Neural progenitor cell (in vitro differentiated cells): Measurements from ENCODE around the gene MAPK7. TPM values are rescaled to one million over a fixed set of nuclear protein-coding genes. Genes with fewer than 3 reads are reported as not detected.
A peak's percentile ranks its signal among the peaks of the same experiment; 100 is the strongest.

Experiments
- DNase-seq: peaks from one replicate; pipeline ENCODE4 v3.0.0-alpha.2; 2016; ENCODE audit warnings: low spot score
- H2AFZ ChIP-seq: fragments of 200-600 bp; sonication (generic); replicated peaks from 2 replicates; pipeline ENCODE4 v1.6.1; 2016; ENCODE audit warnings: antibody characterized with exemption
- H3F3A ChIP-seq: fragments of 200-600 bp; sonication (generic); 2 replicates; pipeline ENCODE4 v1.6.1; 2016; ENCODE audit warnings: antibody characterized with exemption, low read depth
- H3K27ac ChIP-seq: fragments of 200-600 bp; sonication (generic); 2 replicates; pipeline ENCODE4 v1.5.1; 2016; ENCODE audit warnings: mild to moderate bottlenecking
- H3K27me3 ChIP-seq: fragments of 200-600 bp; sonication (generic); 2 replicates; pipeline ENCODE4 v1.6.1; 2016; ENCODE audit warnings: mild to moderate bottlenecking, moderate library complexity
- H3K36me3 ChIP-seq: fragments of 200-600 bp; sonication (generic); 2 replicates; pipeline ENCODE4 v1.5.1; 2016
- H3K4me1 ChIP-seq: fragments of 200-600 bp; sonication (generic); 2 replicates; pipeline ENCODE4 v1.6.1; 2016; ENCODE audit warnings: mixed run types
- H3K4me2 ChIP-seq: fragments of 200-600 bp; sonication (generic); 2 replicates; pipeline ENCODE4 v1.6.1; 2016
- H3K4me3 ChIP-seq: fragments of 200-600 bp; sonication (generic); 2 replicates; pipeline ENCODE4 v1.5.1; 2016
- H3K79me2 ChIP-seq: fragments of 200-600 bp; sonication (generic); 2 replicates; pipeline ENCODE4 v1.6.1; 2016; ENCODE audit warnings: low read depth
- H3K9ac ChIP-seq: fragments of 200-600 bp; sonication (generic); 2 replicates; pipeline ENCODE4 v1.6.1; 2016
- H3K9me3 ChIP-seq: fragments of 200-600 bp; sonication (generic); 2 replicates; pipeline ENCODE4 v1.5.1; 2016; ENCODE audit warnings: low read depth
- H4K20me1 ChIP-seq: fragments of 200-600 bp; sonication (generic); 2 replicates; pipeline ENCODE4 v1.6.1; 2016; ENCODE audit warnings: low read depth
- H3K27ac Mint-ChIP-seq: 3 replicates; pipeline ENCODE4 v1.8.0; 2021; ENCODE audit warnings: mixed read lengths
- H3K27me3 Mint-ChIP-seq: 2 replicates; pipeline ENCODE4 v1.8.0; 2022; ENCODE audit warnings: low read depth, mild to moderate bottlenecking, inconsistent platforms, moderate library complexity, mixed read lengths; ENCODE audit not compliant: insufficient read depth
- H3K36me3 Mint-ChIP-seq: 3 replicates; pipeline ENCODE4 v1.8.0; 2021; ENCODE audit warnings: mixed read lengths
- H3K4me1 Mint-ChIP-seq: 3 replicates; pipeline ENCODE4 v1.8.0; 2021; ENCODE audit warnings: mixed read lengths
- H3K4me3 Mint-ChIP-seq: 3 replicates; pipeline ENCODE4 v1.8.0; 2021; ENCODE audit warnings: mild to moderate bottlenecking, moderate library complexity, mixed read lengths
- H3K9me3 Mint-ChIP-seq: 3 replicates; pipeline ENCODE4 v1.8.0; 2020; ENCODE audit warnings: mixed read lengths
- EZH2 ChIP-seq: fragments of 200-600 bp; sonication (generic); IDR thresholded peaks from 2 replicates; pipeline ENCODE4 v1.6.1; 2017; ENCODE audit warnings: antibody characterized with exemption, mild to moderate bottlenecking, moderate library complexity
- EZH2phosphoT487 ChIP-seq: fragments of 200-600 bp; sonication (generic); IDR thresholded peaks from 2 replicates; pipeline ENCODE4 v1.6.1; 2017; ENCODE audit warnings: antibody characterized with exemption
- total RNA-seq: library from RNA; depleted of rRNA; stranded (reverse); fragments of >200 nt; gene quantifications from 2 replicates; pipeline ENCODE4 v1.2.3, GENCODE V29; 2015; ENCODE audit warnings: low replicate concordance
- TF ChIP-seq, protein P1 (sequence below): fragments of 200-600 bp; sonication (generic); IDR thresholded peaks from 2 replicates; pipeline ENCODE4 v1.5.1; 2017; ENCODE audit warnings: antibody characterized with exemption, mild to moderate bottlenecking

Gene MAPK7
- total RNA-seq, 1 donor from 2014 or later: 12.2 TPM

DNA sequence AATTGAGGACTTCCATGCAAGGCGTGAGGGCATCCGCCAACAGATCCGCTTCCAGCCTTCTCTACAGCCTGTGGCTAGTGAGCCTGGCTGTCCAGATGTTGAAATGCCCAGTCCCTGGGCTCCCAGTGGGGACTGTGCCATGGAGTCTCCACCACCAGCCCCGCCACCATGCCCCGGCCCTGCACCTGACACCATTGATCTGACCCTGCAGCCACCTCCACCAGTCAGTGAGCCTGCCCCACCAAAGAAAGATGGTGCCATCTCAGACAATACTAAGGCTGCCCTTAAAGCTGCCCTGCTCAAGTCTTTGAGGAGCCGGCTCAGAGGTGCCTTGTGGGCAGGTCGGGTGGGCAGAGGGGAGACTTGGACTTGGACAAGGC, 3.1 kb downstream of the MAPK7 start:
- no peaks in the 10 kb centered on the region for H3K9me3 ChIP-seq
- H3K4me1 ChIP-seq: peaks cover 4% of the 10 kb centered on the region
- Mint-ChIP-seq H3K27me3 (peaks cover 11% of the 10 kb centered on the region), H3K4me1 (peaks cover 25% of the 10 kb centered on the region), H3K9me3 (no peaks in the 10 kb centered on the region), H3K4me3 (peak overlapping the region; percentile 50), H3K27ac (no peak overlapping the region), H3K36me3 (peaks cover 32% of the 10 kb centered on the region)
- no peak overlapping the region for H3K9ac ChIP-seq
- H2AFZ ChIP-seq: no peak overlapping the region
- no peak overlapping the region for H3K4me2 ChIP-seq
- H3K27me3 ChIP-seq: no peaks in the 10 kb centered on the region
- DNase-seq: no peak
- H3F3A ChIP-seq: peaks cover 28% of the 10 kb centered on the region
- peaks cover 30% of the 10 kb centered on the region for H4K20me1 ChIP-seq
- no peak overlapping the region for H3K27ac ChIP-seq
- TF ChIP-seq EZH2: no peak
- TF ChIP-seq, protein P1, sequence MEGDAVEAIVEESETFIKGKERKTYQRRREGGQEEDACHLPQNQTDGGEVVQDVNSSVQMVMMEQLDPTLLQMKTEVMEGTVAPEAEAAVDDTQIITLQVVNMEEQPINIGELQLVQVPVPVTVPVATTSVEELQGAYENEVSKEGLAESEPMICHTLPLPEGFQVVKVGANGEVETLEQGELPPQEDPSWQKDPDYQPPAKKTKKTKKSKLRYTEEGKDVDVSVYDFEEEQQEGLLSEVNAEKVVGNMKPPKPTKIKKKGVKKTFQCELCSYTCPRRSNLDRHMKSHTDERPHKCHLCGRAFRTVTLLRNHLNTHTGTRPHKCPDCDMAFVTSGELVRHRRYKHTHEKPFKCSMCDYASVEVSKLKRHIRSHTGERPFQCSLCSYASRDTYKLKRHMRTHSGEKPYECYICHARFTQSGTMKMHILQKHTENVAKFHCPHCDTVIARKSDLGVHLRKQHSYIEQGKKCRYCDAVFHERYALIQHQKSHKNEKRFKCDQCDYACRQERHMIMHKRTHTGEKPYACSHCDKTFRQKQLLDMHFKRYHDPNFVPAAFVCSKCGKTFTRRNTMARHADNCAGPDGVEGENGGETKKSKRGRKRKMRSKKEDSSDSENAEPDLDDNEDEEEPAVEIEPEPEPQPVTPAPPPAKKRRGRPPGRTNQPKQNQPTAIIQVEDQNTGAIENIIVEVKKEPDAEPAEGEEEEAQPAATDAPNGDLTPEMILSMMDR: no peak
- no peak for TF ChIP-seq EZH2phosphoT487
- H3K36me3 ChIP-seq: peaks cover 4% of the 10 kb centered on the region
- H3K4me3 ChIP-seq: no peak overlapping the region
- H3K79me2 ChIP-seq: peaks cover 39% of the 10 kb centered on the region

DNA sequence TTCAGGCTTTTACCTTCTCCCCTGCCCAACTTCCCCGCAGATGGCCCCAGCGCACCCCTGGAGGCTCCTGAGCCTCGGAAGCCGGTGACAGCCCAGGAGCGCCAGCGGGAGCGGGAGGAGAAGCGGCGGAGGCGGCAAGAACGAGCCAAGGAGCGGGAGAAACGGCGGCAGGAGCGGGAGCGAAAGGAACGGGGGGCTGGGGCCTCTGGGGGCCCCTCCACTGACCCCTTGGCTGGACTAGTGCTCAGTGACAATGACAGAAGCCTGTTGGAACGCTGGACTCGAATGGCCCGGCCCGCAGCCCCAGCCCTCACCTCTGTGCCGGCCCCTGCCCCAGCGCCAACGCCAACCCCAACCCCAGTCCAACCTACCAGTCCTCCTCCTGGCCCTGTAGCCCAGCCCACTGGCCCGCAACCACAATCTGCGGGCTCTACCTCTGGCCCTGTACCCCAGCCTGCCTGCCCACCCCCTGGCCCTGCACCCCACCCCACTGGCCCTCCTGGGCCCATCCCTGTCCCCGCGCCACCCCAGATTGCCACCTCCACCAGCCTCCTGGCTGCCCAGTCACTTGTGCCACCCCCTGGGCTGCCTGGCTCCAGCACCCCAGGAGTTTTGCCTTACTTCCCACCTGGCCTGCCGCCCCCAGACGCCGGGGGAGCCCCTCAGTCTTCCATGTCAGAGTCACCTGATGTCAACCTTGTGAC, 3.6 kb downstream of the MAPK7 start:
- Histone ChIP-seq H2AFZ (no peak overlapping the region), H3K9ac (no peak overlapping the region), H3K36me3 (peaks cover 4% of the 10 kb centered on the region), H3K9me3 (no peaks in the 10 kb centered on the region), H3K4me1 (peaks cover 10% of the 10 kb centered on the region), H3K27ac (no peak overlapping the region), H3K4me2 (no peak overlapping the region), H4K20me1 (peaks cover 30% of the 10 kb centered on the region), H3K27me3 (no peaks in the 10 kb centered on the region), H3K79me2 (peaks cover 35% of the 10 kb centered on the region), H3F3A (peaks cover 29% of the 10 kb centered on the region), H3K4me3 (no peak overlapping the region)
- TF ChIP-seq, protein P1: no peak
- TF ChIP-seq EZH2phosphoT487 (no peak), EZH2 (no peak)
- Mint-ChIP-seq H3K27me3 (peaks cover 11% of the 10 kb centered on the region), H3K36me3 (peaks cover 32% of the 10 kb centered on the region), H3K4me3 (no peak overlapping the region), H3K4me1 (peaks cover 27% of the 10 kb centered on the region), H3K27ac (no peak overlapping the region), H3K9me3 (no peaks in the 10 kb centered on the region)
- DNase-seq: no peak

DNA sequence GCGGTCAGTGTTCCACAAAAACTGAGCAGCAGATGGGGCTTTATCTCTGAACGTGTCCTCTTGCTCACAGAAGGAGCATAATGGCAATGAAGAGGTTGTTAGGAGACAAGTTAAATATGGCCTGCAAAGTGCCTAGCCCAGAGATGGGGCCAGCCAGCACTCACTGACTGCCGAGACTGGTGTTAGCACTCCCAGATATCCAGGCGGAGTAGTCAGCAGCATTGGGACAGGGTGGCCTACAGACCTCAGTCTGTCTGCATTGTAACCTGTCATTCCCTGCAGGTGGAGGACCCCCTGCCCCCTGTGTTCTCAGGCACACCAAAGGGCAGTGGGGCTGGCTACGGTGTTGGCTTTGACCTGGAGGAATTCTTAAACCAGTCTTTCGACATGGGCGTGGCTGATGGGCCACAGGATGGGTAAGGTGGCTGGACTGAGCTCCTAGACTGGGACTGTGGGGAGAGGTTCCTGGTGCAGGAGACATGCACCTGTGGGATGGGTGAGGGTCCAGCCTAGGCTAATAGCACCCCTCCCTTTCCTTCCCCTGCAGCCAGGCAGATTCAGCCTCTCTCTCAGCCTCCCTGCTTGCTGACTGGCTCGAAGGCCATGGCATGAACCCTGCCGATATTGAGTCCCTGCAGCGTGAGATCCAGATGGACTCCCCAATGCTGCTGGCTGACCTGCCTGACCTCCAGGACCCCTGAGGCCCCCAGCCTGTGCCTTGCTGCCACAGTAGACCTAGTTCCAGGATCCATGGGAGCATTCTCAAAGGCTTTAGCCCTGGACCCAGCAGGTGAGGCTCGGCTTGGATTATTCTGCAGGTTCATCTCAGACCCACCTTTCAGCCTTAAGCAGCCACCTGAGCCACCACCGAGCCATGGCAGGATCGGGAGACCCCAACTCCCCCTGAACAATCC, 4.5 kb downstream of the MAPK7 start:
- no peak overlapping the region for H3K27ac Mint-ChIP-seq
- peaks cover 31% of the 10 kb centered on the region for H3K79me2 ChIP-seq
- peaks cover 30% of the 10 kb centered on the region for H4K20me1 ChIP-seq
- H3K4me3 Mint-ChIP-seq: no peak overlapping the region
- H3F3A ChIP-seq: peaks cover 24% of the 10 kb centered on the region
- peaks cover 4% of the 10 kb centered on the region for H3K36me3 ChIP-seq
- H3K9me3 Mint-ChIP-seq: no peaks in the 10 kb centered on the region
- H3K4me1 Mint-ChIP-seq: peaks cover 34% of the 10 kb centered on the region
- no peak overlapping the region for H3K4me2 ChIP-seq
- peaks cover 32% of the 10 kb centered on the region for H3K36me3 Mint-ChIP-seq
- H3K4me3 ChIP-seq: no peak overlapping the region
- no peaks in the 10 kb centered on the region for H3K9me3 ChIP-seq
- DNase-seq: no peak
- H3K27me3 Mint-ChIP-seq: peaks cover 11% of the 10 kb centered on the region
- TF ChIP-seq EZH2: no peak
- no peaks in the 10 kb centered on the region for H3K27me3 ChIP-seq
- H3K4me1 ChIP-seq: peaks cover 19% of the 10 kb centered on the region
- H2AFZ ChIP-seq: no peak overlapping the region
- H3K27ac ChIP-seq: no peak overlapping the region
- no peak overlapping the region for H3K9ac ChIP-seq
